Measurements from ENCODE around the gene TSKS. TPM values are rescaled to one million over a fixed set of nuclear protein-coding genes. Genes with fewer than 3 reads are reported as not detected.

The TSKS gene
- total RNA-seq, 1 experiment from 2014 or later: 0.48 TPM

GRCh38 chr19:49793561-49793840 is 30.4 kb upstream of the TSKS start:
- no peak overlapping the region for H3K4me3 Mint-ChIP-seq

GRCh38 chr19:49792829-49793560 is 29.9 kb upstream of the TSKS start:
- Mint-ChIP-seq H3K27ac (no peak overlapping the region), H3K27me3 (ENCODE audit: low read depth) (no peaks in the 10 kb centered on the region)

More at GRCh38 chr19:49793561-49793840, 30.4 kb upstream of the TSKS start:
- DNase-seq (ENCODE audit: low spot score) (no peak), ATAC-seq (no peak)
- POLR2A ChIA-PET: no interaction called here
- Mint-ChIP-seq H3K27me3 (ENCODE audit: low read depth) (no peaks in the 10 kb centered on the region), H3K36me3 (peaks cover 34% of the 10 kb centered on the region), H3K27ac (no peak overlapping the region), H3K4me1 (no peaks in the 10 kb centered on the region), H3K9me3 (no peaks in the 10 kb centered on the region)
- TF ChIP-seq CREB1 (CRISPR knock-in tag; IDR thresholded peaks at IDR 0.05): no peak
- no peak for TF ChIP-seq TP53 (CRISPR knock-in tag; IDR thresholded peaks at IDR 0.05)
- no peak for TF ChIP-seq MXD4 (CRISPR knock-in tag; IDR thresholded peaks at IDR 0.05; ENCODE audit: borderline replicate concordance)
- TF ChIP-seq ETV6 (CRISPR knock-in tag; IDR thresholded peaks at IDR 0.05): no peak
- no peak for TF ChIP-seq MAX (CRISPR knock-in tag; IDR thresholded peaks at IDR 0.05)
- no peak for TF ChIP-seq GTF2I (CRISPR knock-in tag; conservative IDR thresholded peaks at IDR 0.05)
- TF ChIP-seq AR (CRISPR knock-in tag; IDR thresholded peaks at IDR 0.05): no peak
- no peak for TF ChIP-seq ZBTB21 (CRISPR knock-in tag; IDR thresholded peaks at IDR 0.05; ENCODE audit: borderline replicate concordance)
- TF ChIP-seq ZBTB43 (CRISPR knock-in tag; IDR thresholded peaks at IDR 0.05): no peak
- no peak for TF ChIP-seq ELF4 (CRISPR knock-in tag; IDR thresholded peaks at IDR 0.05; ENCODE audit: low read depth)
- CTCF ChIA-PET: interaction anchor here (1.2 kb wide), 1 partner anchor 12 kb away, joined by 6 read pairs; no protein-coding TSS in a partner anchor

GRCh38 chr19:49791776-49792445 is 28.8 kb upstream of the TSKS start:
- Mint-ChIP-seq H3K4me3 (no peak overlapping the region), H3K27ac (no peak overlapping the region), H3K4me1 (no peaks in the 10 kb centered on the region), H3K36me3 (peaks cover 44% of the 10 kb centered on the region), H3K9me3 (no peaks in the 10 kb centered on the region), H3K27me3 (ENCODE audit: low read depth) (no peaks in the 10 kb centered on the region)
- ATAC-seq (no peak), DNase-seq (ENCODE audit: low spot score) (no peak)
- POLR2A ChIA-PET: no interaction called here
- CTCF ChIA-PET: no interaction called here
- TF ChIP-seq PREB (CRISPR knock-in tag; IDR thresholded peaks at IDR 0.05; ENCODE audit: borderline replicate concordance): no peak
- no peak for TF ChIP-seq HMGXB4 (CRISPR knock-in tag; IDR thresholded peaks at IDR 0.05)
- no peak for TF ChIP-seq ZNF263 (CRISPR knock-in tag; IDR thresholded peaks at IDR 0.05; ENCODE audit: low read depth)
- no peak for TF ChIP-seq E2F1 (CRISPR knock-in tag; IDR thresholded peaks at IDR 0.05)
- TF ChIP-seq GABPB1 (CRISPR knock-in tag; IDR thresholded peaks at IDR 0.05): no peak

More at GRCh38 chr19:49792829-49793560, 29.9 kb upstream of the TSKS start:
- H3K36me3 Mint-ChIP-seq: peaks cover 38% of the 10 kb centered on the region
- no peaks in the 10 kb centered on the region for H3K9me3 Mint-ChIP-seq
- ATAC-seq: no peak; the same call in 1 of the 2 replicates
- no peaks in the 10 kb centered on the region for H3K4me1 Mint-ChIP-seq
- ChIA-PET POLR2A (no interaction called here), CTCF (interaction anchor here (1.2 kb wide), 1 partner anchor 12 kb away, joined by 6 read pairs; no protein-coding TSS in a partner anchor)
- no peak for TF ChIP-seq ATF2 (CRISPR knock-in tag; IDR thresholded peaks at IDR 0.05; ENCODE audit: borderline replicate concordance, low read depth)
- TF ChIP-seq ZNF219 (CRISPR knock-in tag; IDR thresholded peaks at IDR 0.05; ENCODE audit: borderline replicate concordance): no peak
- no peak for TF ChIP-seq ZBTB21 (CRISPR knock-in tag; IDR thresholded peaks at IDR 0.05; ENCODE audit: borderline replicate concordance)
- TF ChIP-seq MYBL2 (CRISPR knock-in tag; IDR thresholded peaks at IDR 0.05): no peak
- DNase-seq (ENCODE audit: low spot score): no peak
- H3K4me3 Mint-ChIP-seq: no peak overlapping the region

Measured in WTC11 (cell line).